CD4-positive, CD25-positive, alpha-beta regulatory T cell (primary cell): ENCODE results near the gene TMEM126B. TPM values are rescaled to one million over a fixed set of nuclear protein-coding genes. Genes with fewer than 3 reads are reported as not detected.
A peak's percentile ranks its signal among the peaks of the same experiment; 100 is the strongest.
"Not testable (repeated sequence)": the region's sequence is repeated elsewhere in the genome, so short reads cannot be mapped to it uniquely, and the experiment has no call there.

Experiments
- ATAC-seq, 2 donors: fragments of 150-1000 bp; cut with Tn5 transposase; one replicate each; pipeline ENCODE4 v1.10.0; 2021; ENCODE audit warnings: low read depth in 2 of 2, moderate number of reproducible peaks in 2 of 2, moderate library complexity in 1 of 2
- DNase-seq, 3 donors: peaks; one replicate each; pipeline versions ENCODE4 v3.0.0 to v3.0.0-alpha.2; 2012 to 2022; ENCODE audit warnings: mixed read lengths in 1 of 3
- H3K27ac ChIP-seq: one replicate; pipeline ENCODE4 v1.7.0; 2013; ENCODE audit warnings: mild to moderate bottlenecking, low read length; ENCODE audit not compliant: insufficient read depth, poor library complexity, severe bottlenecking
- H3K27me3 ChIP-seq: one replicate; pipeline ENCODE4 v1.7.0; 2013; ENCODE audit warnings: low read length; ENCODE audit not compliant: control insufficient read depth, insufficient read depth
- H3K36me3 ChIP-seq: one replicate; pipeline ENCODE4 v1.7.0; 2013; ENCODE audit warnings: mild to moderate bottlenecking, low read length, moderate library complexity; ENCODE audit not compliant: control insufficient read depth, insufficient read depth
- H3K4me1 ChIP-seq: 2 replicates; pipeline ENCODE4 v1.7.0; 2013; ENCODE audit warnings: mild to moderate bottlenecking, low read length; ENCODE audit not compliant: insufficient read depth, control insufficient read depth, poor library complexity, severe bottlenecking
- H3K4me3 ChIP-seq: one replicate; pipeline ENCODE4 v1.7.0; 2013; ENCODE audit warnings: low read depth, mild to moderate bottlenecking, low read length, moderate library complexity
- H3K9me3 ChIP-seq, 2 experiments: 1 replicate in 1 of 2; 2 replicates in 1 of 2; pipeline ENCODE4 v1.7.0; 2013; ENCODE audit warnings: low read length in 2 of 2, mild to moderate bottlenecking in 1 of 2, moderate library complexity in 1 of 2; ENCODE audit not compliant: control insufficient read depth in 2 of 2
- H3K27ac Mint-ChIP-seq, 3 donors: one replicate each; pipeline ENCODE4 v1.8.0; 2020 to 2022; ENCODE audit warnings: mild to moderate bottlenecking in 3 of 3, mixed read lengths in 3 of 3, moderate library complexity in 2 of 3
- H3K27me3 Mint-ChIP-seq: one replicate; pipeline ENCODE4 v1.8.0; 2022; ENCODE audit warnings: mild to moderate bottlenecking, mixed read lengths
- H3K36me3 Mint-ChIP-seq: one replicate; pipeline ENCODE4 v1.8.0; 2020; ENCODE audit warnings: mixed read lengths
- H3K4me1 Mint-ChIP-seq, 4 donors: one replicate each; pipeline ENCODE4 v1.8.0; 2020 to 2022; ENCODE audit warnings: mixed read lengths in 4 of 4, mild to moderate bottlenecking in 1 of 4
- H3K4me3 Mint-ChIP-seq, 4 donors: one replicate each; pipeline ENCODE4 v1.8.0; 2020 to 2022; ENCODE audit warnings: mild to moderate bottlenecking in 4 of 4, mixed read lengths in 4 of 4, moderate library complexity in 3 of 4
- H3K9me3 Mint-ChIP-seq, 7 donors: one replicate each; pipeline ENCODE4 v1.8.0; 2020 to 2022; ENCODE audit warnings: mixed read lengths in 7 of 7, mild to moderate bottlenecking in 3 of 7, moderate library complexity in 2 of 7
- polyA plus RNA-seq, 4 donors: library from polyadenylated mRNA; unstranded; fragments of 300-500 nt; fragmentation: Illumina TruSeq; gene quantifications; one replicate each; pipeline ENCODE4 v1.2.3, GENCODE V29; 2021
- total RNA-seq: library from RNA; stranded (reverse); gene quantifications from one replicate; pipeline ENCODE4 v1.2.3, GENCODE V29; 2022

The TMEM126B gene
- total and polyA plus RNA-seq, 5 donors from 2014 or later: 21.7 to 76.7 (median 64.0) TPM

GRCh38 chr11:85663753-85664614 lies 35.6 kb downstream of the TMEM126B start:
- Histone ChIP-seq H3K36me3 (peaks cover 23% of the 10 kb centered on the region), H3K4me3 (peak overlapping the region; percentile 95), H3K9me3 (no peaks in the 10 kb centered on the region), H3K27ac (peak overlapping the region; percentile 98), H3K4me1 (peaks cover 35% of the 10 kb centered on the region), H3K27me3 (no peaks in the 10 kb centered on the region)
- Mint-ChIP-seq H3K36me3 (peaks cover 19% of the 10 kb centered on the region), H3K27me3 (no peaks in the 10 kb centered on the region), H3K27ac (peak overlapping the region; percentile 95 to 99 (median 99)), H3K4me1 (peaks cover 24 to 54% (median 44%) of the 10 kb centered on the region in 4 donors), H3K9me3 (no peaks in the 10 kb centered on the region), H3K4me3 (peak overlapping the region; percentile 99 to 100 (median 100))
- DNase-seq: peak; percentile 84 to 92 (median 91)
- peak; percentile 85 for ATAC-seq

- no peaks in the 10 kb centered on the region for H3K9me3 Mint-ChIP-seq
- ATAC-seq (peak; percentile 73 to 75), DNase-seq (peak; percentile 86 to 95 (median 91))
- peaks cover 18 to 46% (median 37%) of the 10 kb centered on the region in 4 donors for H3K4me1 Mint-ChIP-seq
- peaks cover 34% of the 10 kb centered on the region for H3K4me1 ChIP-seq
- peak within 1 kb of the TSS; percentile 95 for H3K4me3 ChIP-seq
- no peaks in the 10 kb centered on the region for H3K27me3 Mint-ChIP-seq
- H3K4me3 Mint-ChIP-seq: peak within 1 kb of the TSS; percentile 99 to 100 (median 100)
- H3K36me3 Mint-ChIP-seq: peaks cover 17% of the 10 kb centered on the region
- no peaks in the 10 kb centered on the region for H3K27me3 ChIP-seq
- peak within 1 kb of the TSS; percentile 98 for H3K27ac ChIP-seq
- H3K9me3 ChIP-seq: no peaks in the 10 kb centered on the region
- H3K27ac Mint-ChIP-seq: peak within 1 kb of the TSS; percentile 95 to 99 (median 99)
- peaks cover 15% of the 10 kb centered on the region for H3K36me3 ChIP-seq
Measured at GRCh38 chr11:85664615-85665481, 36.5 kb downstream of the TMEM126B start, which contains the start of gene CREBZF. Gene CREBZF, minus strand, starts transcription at chr11:85665129. Its CDS starts 254 bp downstream, at chr11:85664875.

DNA sequence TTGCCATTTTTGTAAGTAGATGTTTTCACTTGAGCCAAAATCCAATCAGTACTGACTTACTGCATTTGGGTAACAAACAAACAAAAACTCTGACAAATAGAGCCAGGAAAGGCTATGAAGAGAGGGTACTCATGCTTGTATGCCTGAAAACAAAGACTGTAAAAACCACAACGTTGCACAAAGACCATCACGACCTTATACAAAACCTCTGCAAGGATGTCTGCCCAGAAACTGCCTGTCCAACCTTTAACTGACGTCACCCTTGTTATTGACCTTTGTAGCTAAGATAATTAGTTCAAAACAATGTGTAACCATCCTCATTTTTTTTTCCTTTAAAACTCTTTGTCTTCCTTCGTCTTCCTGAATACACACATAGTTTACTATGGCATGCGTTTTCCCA lies 37.3 kb downstream of the TMEM126B start:
- peaks cover 9 to 37% (median 29%) of the 10 kb centered on the region in 4 donors for H3K4me1 Mint-ChIP-seq
- peak overlapping the region; percentile 99 to 100 (median 100) for H3K4me3 Mint-ChIP-seq
- H3K9me3 Mint-ChIP-seq: no peaks in the 10 kb centered on the region
- Histone ChIP-seq H3K36me3 (peaks cover 6% of the 10 kb centered on the region), H3K4me1 (peaks cover 28% of the 10 kb centered on the region), H3K9me3 (no peaks in the 10 kb centered on the region), H3K27ac (peak overlapping the region; percentile 98), H3K4me3 (peak overlapping the region; percentile 95), H3K27me3 (no peaks in the 10 kb centered on the region)
- H3K27me3 Mint-ChIP-seq: no peaks in the 10 kb centered on the region
- peak overlapping the region; percentile 93 to 99 (median 99) for H3K27ac Mint-ChIP-seq
- ATAC-seq: no peak
- DNase-seq: no peak
- peaks cover 11% of the 10 kb centered on the region for H3K36me3 Mint-ChIP-seq

DNA sequence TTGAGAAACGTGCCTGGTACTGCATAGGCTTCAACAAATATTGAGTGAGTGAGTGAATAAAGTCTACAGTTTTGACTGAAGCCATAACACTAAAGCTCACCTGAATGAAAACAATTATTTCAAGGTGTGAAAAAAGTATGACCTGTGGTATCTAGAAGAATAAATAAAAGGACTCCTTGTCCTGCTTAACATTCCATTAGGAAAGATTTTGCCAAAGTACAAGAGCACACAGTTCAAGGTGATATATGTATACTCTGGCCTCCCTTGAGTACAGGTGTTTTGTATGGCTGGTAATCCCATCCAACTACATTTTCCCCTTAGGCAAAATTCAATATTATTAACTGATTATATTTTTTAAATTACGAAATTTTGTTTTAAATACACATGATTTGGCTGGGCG lies 38.3 kb downstream of the TMEM126B start:
- no peaks in the 10 kb centered on the region for H3K9me3 ChIP-seq
- peaks cover 20% of the 10 kb centered on the region for H3K4me1 ChIP-seq
- no peak for DNase-seq
- Mint-ChIP-seq H3K36me3 (peaks cover 3% of the 10 kb centered on the region), H3K27ac (peak overlapping the region in 1 of 3 donors; percentile 99), H3K4me3 (peak overlapping the region in 1 of 4 donors; percentile 21), H3K9me3 (no peaks in the 10 kb centered on the region), H3K4me1 (peaks cover 0 to 29% (median 20%) of the 10 kb centered on the region in 4 donors), H3K27me3 (no peaks in the 10 kb centered on the region)
- H3K27ac ChIP-seq: no peak overlapping the region
- no peak for ATAC-seq
- no peak overlapping the region for H3K4me3 ChIP-seq
- no peaks in the 10 kb centered on the region for H3K36me3 ChIP-seq
- H3K27me3 ChIP-seq: no peaks in the 10 kb centered on the region

DNA sequence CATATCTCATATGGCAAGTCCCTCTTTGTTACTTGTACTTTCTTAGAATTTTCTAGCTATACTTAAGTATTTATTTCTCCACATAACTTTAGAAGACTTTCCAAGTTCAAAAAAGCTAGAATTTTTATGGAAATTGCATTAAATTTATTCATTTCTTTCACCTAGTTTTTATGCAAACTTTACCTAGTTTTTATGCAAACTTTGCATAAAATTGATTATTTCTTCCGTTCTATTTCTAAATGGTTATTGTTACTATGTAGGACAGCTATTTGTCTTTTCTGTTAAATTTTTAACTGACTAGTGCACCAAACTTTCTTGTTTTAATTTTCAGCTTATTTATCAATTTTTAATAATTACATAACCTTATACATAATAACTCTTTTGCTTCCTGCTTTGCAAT lies 39.8 kb downstream of the TMEM126B start:
- no peaks in the 10 kb centered on the region for H3K36me3 Mint-ChIP-seq
- peaks cover 0 to 19% (median 11%) of the 10 kb centered on the region in 4 donors for H3K4me1 Mint-ChIP-seq
- Histone ChIP-seq H3K36me3 (no peaks in the 10 kb centered on the region), H3K4me1 (peaks cover 6% of the 10 kb centered on the region), H3K4me3 (no peak overlapping the region), H3K27me3 (no peaks in the 10 kb centered on the region), H3K9me3 (no peaks in the 10 kb centered on the region), H3K27ac (no peak overlapping the region)
- H3K27ac Mint-ChIP-seq: no peak overlapping the region
- H3K27me3 Mint-ChIP-seq: no peaks in the 10 kb centered on the region
- ATAC-seq: no peak
- no peak for DNase-seq
- peak overlapping the region in 2 of 4 donors; percentile 24 to 61 for H3K4me3 Mint-ChIP-seq
- H3K9me3 Mint-ChIP-seq: no peaks in the 10 kb centered on the region

DNA sequence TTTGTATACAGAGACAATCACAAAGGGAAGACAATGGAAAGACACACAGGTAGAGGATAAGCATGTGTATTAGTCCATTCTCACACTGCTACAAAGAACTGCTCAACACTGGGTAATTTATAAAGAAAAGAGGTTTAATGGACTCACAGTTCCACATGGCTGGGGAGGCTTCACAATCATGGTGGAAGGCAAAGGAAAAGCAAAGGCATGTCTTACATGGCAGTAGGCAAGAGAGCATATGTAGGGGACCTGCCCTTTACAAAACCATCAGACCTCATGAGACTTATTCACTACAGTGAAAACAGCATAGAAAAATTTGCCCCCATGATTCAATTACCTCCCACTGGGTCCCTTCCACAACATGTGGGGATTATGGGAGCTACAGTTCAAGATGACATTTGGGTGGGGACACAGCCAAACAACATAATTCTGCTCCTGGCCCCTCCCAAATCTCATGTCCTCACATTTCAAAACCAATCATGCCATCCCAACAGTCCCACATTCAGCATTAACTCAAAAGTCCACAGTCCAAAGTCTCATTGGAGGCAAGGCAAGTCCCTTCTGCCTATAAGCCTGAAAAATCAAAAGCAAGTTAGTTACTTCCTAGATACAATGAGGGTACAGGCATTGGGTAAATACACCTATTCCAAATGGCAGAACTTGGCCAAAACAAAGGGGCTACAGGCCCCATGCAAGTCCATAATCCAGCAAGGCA lies 42.7 kb downstream of the TMEM126B start:
- not testable (repeated sequence) for H3K27me3 Mint-ChIP-seq

More for the DNA sequence above, 42.7 kb downstream of the TMEM126B start:
- not testable (repeated sequence) for H3K36me3 Mint-ChIP-seq, H3K27ac ChIP-seq, DNase-seq, ATAC-seq, H3K27ac Mint-ChIP-seq, H3K4me3 ChIP-seq, H3K27me3 ChIP-seq, H3K36me3 ChIP-seq, H3K9me3 ChIP-seq, H3K4me1 ChIP-seq, H3K4me3 Mint-ChIP-seq, H3K9me3 Mint-ChIP-seq, H3K4me1 Mint-ChIP-seq
